BJ (cell line): ENCODE results near the gene NADK2. TPM values are rescaled to one million over a fixed set of nuclear protein-coding genes. Genes with fewer than 3 reads are reported as not detected.
A peak's percentile ranks its signal among the peaks of the same experiment; 100 is the strongest.
"Not testable (repeated sequence)": the region's sequence is repeated elsewhere in the genome, so short reads cannot be mapped to it uniquely, and the experiment has no call there.

Source experiments
- CTCF ChIA-PET: fragments of 350-600 bp; formaldehyde crosslinking; extraction: SDS; loops from one replicate; lab custom pipeline; 2021; ENCODE audit warnings: antibody characterized with exemption, inconsistent platforms; lab: Yijun Ruan, JAX
- POLR2A ChIA-PET: fragments of 300-600 bp; sonication (Branson Sonifier 250); formaldehyde crosslinking; extraction: SDS; loops from one replicate; lab custom pipeline; 2021; ENCODE audit warnings: antibody characterized with exemption; lab: Charles Lee
- DNase-seq: peaks from one replicate; pipeline ENCODE4 v3.0.0-alpha.2; 2011; ENCODE audit warnings: low read depth
- H3K27me3 ChIP-seq: 2 replicates; pipeline ENCODE4 v1.6.0; 2011; ENCODE audit warnings: low read length; ENCODE audit not compliant: control insufficient read depth, insufficient read depth
- H3K36me3 ChIP-seq: 2 replicates; pipeline ENCODE4 v1.5.1; 2011; ENCODE audit warnings: low read length; ENCODE audit not compliant: control insufficient read depth, insufficient read depth
- H3K4me3 ChIP-seq: 2 replicates; pipeline ENCODE4 v1.5.1; 2011; ENCODE audit warnings: low read depth, mild to moderate bottlenecking, control low read depth, low read length
- CTCF ChIP-seq: IDR thresholded peaks from 2 replicates; pipeline ENCODE4 v1.5.1; 2011; ENCODE audit warnings: low read depth, mild to moderate bottlenecking, control low read depth, inconsistent platforms, low read length, moderate library complexity; ENCODE audit not compliant: insufficient read depth
- polyA plus RNA-seq: library from polyadenylated mRNA; depleted of rRNA; stranded (reverse); fragments of >200 nt; gene quantifications from 2 replicates; pipeline ENCODE4 v1.2.3, GENCODE V29; 2011

The NADK2 gene
- polyA plus RNA-seq, 1 experiment, result 7.2 TPM

GRCh38 chr5:36202521-36202961, 39.2 kb downstream of the NADK2 start:
- TF ChIP-seq CTCF, result no peak
- no peaks in the 10 kb centered on the region for H3K36me3 ChIP-seq
- no peak overlapping the region for H3K4me3 ChIP-seq
- ChIA-PET POLR2A (no interaction called here), CTCF (interaction anchor here (1.0 to 1.6 kb wide), 2 partner anchors 16 to 24 kb away, joined by 3 to 5 read pairs; no protein-coding TSS in a partner anchor)
- H3K27me3 ChIP-seq, result no peaks in the 10 kb centered on the region
- peak; percentile 15 for DNase-seq

- no peak for DNase-seq
- no peak for TF ChIP-seq CTCF
- no peaks in the 10 kb centered on the region for H3K36me3 ChIP-seq
- H3K27me3 ChIP-seq, result no peaks in the 10 kb centered on the region
- CTCF ChIA-PET, result interaction anchor here (0.6 kb wide), 1 partner anchor 28 kb away, joined by 4 read pairs; no protein-coding TSS in a partner anchor
- POLR2A ChIA-PET, result interaction anchor here (0.7 kb wide), 1 partner anchor 636 kb away, joined by 3 read pairs; no protein-coding TSS in a partner anchor
- no peak overlapping the region for H3K4me3 ChIP-seq
Observed at GRCh38 chr5:36200513-36200912, 41.2 kb downstream of the NADK2 start.

GRCh38 chr5:36199620-36200019, 42.1 kb downstream of the NADK2 start:
- H3K4me3 ChIP-seq, result no peak overlapping the region
- DNase-seq, result no peak
- ChIA-PET POLR2A (interaction anchor here (0.7 kb wide), 1 partner anchor 637 kb away, joined by 3 read pairs; no protein-coding TSS in a partner anchor), CTCF (interaction anchor here (1.4 kb wide), 1 partner anchor 42 kb away, joined by 4 read pairs; the partner anchor contains the start of gene NADK2)
- H3K36me3 ChIP-seq, result no peaks in the 10 kb centered on the region
- TF ChIP-seq CTCF, result no peak
- no peaks in the 10 kb centered on the region for H3K27me3 ChIP-seq

GRCh38 chr5:36198783-36199182, 42.9 kb downstream of the NADK2 start:
- H3K36me3 ChIP-seq, H3K4me3 ChIP-seq, DNase-seq, H3K27me3 ChIP-seq, POLR2A ChIA-PET: not testable (repeated sequence)
- CTCF ChIA-PET, result interaction anchor here (1.3 to 1.4 kb wide), 2 partner anchors 43 to 107 kb away, joined by 3 to 4 read pairs; partner anchors contain the start of gene NADK2

- ChIA-PET CTCF (interaction anchor here (1.3 to 1.4 kb wide), 2 partner anchors 10 to 108 kb away, joined by 3 read pairs; no protein-coding TSS in a partner anchor), POLR2A (interaction anchor here (0.5 kb wide), 1 partner anchor 44 kb away, joined by 3 read pairs; the partner anchor contains the start of gene NADK2)
- TF ChIP-seq CTCF, result no peak
Observed at GRCh38 chr5:36198281-36198680, 43.4 kb downstream of the NADK2 start.

More at GRCh38 chr5:36198281-36198680, 43.4 kb downstream of the NADK2 start:
- Histone ChIP-seq H3K36me3 (no peaks in the 10 kb centered on the region), H3K4me3 (no peak overlapping the region), H3K27me3 (no peaks in the 10 kb centered on the region)
- DNase-seq, result no peak
